Measurements from ENCODE around the gene ZBTB12.

GRCh38 chr6:31865205-31866118 is 36.4 kb downstream of the ZBTB12 start:
- TF ChIP-seq CTCF (IDR thresholded peaks at IDR 0.05; ENCODE audit: poor library complexity): no peak
- no peak for TF ChIP-seq EZH2 (IDR thresholded peaks at IDR 0.05; ENCODE audit: borderline replicate concordance)
- TF ChIP-seq EZH2phosphoT487 (IDR thresholded peaks at IDR 0.05; ENCODE audit: low read depth, severe bottlenecking, unreplicated experiment): no peak

Measured in hepatocyte (in vitro differentiated cells).